Stimulated activated CD8-positive, alpha-beta memory T cell treated with anti-CD3 and anti-CD28 coated beads, Interleukin-15, amount 100 ng/mL, for 1 hour (primary cell): ENCODE results near the gene SPPL3.
A peak's percentile ranks its signal among the peaks of the same experiment; 100 is the strongest.
"Not testable (repeated sequence)": the region's sequence is repeated elsewhere in the genome, so short reads cannot be mapped to it uniquely, and the experiment has no call there.

ENCODE experiments used
- DNase-seq: peaks from one replicate; pipeline ENCODE4 v3.0.0-alpha.2; 2020; ENCODE audit warnings: low read depth

Gene SPPL3

GRCh38 chr12:120920178-120920577 is 16.0 kb upstream of the SPPL3 start:
- DNase-seq = no peak

GRCh38 chr12:120917748-120918147 is 13.6 kb upstream of the SPPL3 start:
- no peak for DNase-seq

GRCh38 chr12:120916561-120916960 is 12.4 kb upstream of the SPPL3 start:
- DNase-seq = no peak

DNA sequence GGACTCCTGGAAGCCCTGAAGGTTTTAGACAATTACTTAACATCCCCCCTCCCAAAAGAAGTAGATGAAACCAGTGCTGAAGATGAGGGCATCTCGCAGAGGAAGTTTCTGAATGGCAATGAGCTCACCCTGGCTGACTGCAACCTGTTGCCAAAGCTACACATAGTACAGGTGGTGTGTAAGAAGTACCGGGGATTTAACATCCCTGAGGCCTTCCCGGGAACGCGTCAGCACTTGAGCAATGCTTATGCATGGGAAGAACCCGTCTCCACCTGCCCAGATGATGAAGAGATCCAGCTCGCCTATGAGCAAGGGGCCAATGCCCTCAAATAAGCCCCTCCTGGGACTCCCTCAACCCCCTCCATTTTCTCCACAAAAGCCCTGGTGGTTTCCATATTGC is 10.6 kb upstream of the SPPL3 start:
- no peak for DNase-seq

DNA sequence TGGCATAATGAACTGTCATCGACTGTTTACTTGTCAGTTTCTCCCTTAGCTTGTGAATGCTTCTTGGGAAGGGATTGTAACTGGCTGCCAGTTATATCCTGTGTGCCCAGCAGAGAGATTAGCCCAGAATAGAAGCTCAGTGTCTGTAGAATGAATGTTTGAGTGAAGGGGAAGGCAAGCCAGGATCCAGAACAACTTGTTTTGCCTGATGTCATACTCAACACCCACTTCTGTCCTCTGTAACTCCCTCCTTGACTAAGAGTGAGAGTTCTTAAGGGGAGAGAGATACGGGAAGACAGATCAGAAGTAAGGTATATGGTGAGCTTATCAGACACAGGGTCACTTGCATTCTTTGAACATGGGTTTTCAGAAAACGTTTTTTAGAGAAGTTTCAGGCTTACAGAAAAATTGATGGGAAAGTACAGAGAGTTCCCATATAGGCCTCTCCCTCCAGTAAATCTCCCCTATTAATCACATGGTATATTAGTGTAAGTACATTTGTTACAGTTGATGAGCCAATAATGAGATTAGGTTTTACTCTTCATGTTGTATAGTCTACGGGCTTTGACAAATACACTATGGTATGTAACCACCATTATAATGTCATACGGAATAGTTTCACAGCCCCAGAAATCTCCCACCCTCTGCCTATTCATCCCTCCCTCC is 5.6 kb upstream of the SPPL3 start:
- DNase-seq = no peak

DNA sequence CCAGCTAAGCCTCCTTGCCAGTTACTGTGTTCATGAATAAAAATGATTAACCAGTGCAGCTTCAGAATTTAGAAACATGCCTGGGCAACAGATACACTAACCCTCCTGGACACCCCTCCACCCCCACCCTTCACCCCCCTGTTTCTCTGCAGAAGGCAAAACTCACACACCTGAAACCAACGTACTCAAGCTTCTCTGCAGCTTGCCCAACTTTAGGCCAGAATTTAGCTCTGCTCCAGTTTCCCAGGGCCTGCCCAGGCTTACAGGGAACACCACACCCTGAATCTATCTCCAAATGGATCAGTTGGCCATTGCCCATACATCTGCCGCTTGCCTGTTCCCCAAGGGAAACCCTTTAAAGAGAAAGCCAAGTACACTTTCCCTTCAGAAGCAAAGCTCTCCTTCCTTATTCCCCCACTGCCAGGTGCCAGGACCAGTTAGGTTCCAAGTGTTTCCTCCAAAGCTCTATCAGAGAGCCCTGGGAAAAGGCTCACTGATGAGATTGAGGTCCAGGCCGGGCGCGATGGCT is 1.8 kb upstream of the SPPL3 start:
- DNase-seq = no peak

GRCh38 chr12:120903412-120904196 is 554 bp downstream of the SPPL3 start:
- DNase-seq = peak; percentile 24

- DNase-seq = no peak
Observed at GRCh38 chr12:120902846-120903411, 1.2 kb downstream of the SPPL3 start.

GRCh38 chr12:120901818-120902217 is 2.3 kb downstream of the SPPL3 start:
- no peak for DNase-seq

- not testable (repeated sequence) for DNase-seq
Observed at GRCh38 chr12:120901101-120901500, 3.1 kb downstream of the SPPL3 start.

- no peak for DNase-seq
Observed at GRCh38 chr12:120895532-120895931, 8.6 kb downstream of the SPPL3 start.

DNA sequence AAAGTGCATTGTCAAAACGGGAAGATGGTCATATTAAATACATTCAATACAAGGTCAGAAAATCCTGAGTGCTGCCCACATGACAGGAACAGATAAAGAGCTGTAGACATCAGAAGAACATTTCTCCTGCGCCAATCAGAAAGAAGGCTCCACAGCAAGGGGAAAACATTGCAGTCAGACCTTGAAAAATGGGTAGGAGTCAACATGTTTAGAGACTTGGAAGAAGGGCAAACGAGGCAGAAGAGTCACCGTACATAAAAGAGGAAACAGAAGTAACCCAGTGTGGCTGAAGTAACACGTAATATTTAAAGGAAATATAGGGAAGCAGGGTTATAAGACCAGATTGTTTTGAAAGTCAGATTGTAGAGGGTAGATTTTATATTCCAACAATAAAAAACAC is 11.9 kb downstream of the SPPL3 start:
- DNase-seq = no peak

DNA sequence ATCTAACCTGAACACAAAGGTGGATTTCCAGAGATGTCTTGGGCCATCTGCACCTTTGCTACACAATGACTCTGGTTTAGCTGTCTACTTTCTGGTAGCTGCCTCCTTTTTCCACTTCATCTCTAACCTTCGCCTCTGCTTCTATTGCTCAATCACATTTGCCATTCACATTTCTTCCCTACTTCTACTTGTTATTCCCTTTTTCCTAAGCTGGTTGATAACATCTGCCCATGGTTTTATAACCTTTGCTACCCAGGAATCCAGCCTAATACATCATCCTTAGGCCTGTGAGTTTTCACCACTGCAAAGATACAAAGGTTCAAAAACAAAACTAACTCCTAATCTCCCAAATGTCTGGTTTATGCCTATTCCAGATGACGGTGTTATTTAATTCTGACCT is 13.2 kb downstream of the SPPL3 start:
- DNase-seq = no peak

- no peak for DNase-seq
Observed at GRCh38 chr12:120887253-120888043, 16.7 kb downstream of the SPPL3 start.

GRCh38 chr12:120886199-120887018 is 17.7 kb downstream of the SPPL3 start:
- DNase-seq = no peak

DNA sequence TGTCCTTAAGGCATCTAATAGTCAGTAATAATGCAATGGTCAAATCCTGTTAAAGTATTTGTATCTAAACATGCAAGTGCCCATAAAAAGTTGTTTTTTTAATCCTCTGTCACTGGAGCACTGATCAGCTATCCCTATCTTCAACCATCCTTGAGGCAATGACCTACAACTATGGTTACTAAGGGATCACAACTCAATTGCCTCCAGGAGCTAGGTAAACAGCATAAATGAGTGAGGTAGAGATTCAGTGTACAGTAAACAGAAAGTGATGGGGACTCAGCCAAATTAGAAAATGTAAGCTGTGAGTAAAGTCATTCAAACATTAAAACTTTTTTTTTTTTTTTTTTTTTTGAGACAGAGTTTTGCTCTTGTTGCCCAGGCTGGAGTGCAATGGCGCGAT is 18.6 kb downstream of the SPPL3 start:
- DNase-seq = no peak

- no peak for DNase-seq
Observed at GRCh38 chr12:120884644-120885043, 19.5 kb downstream of the SPPL3 start.

DNA sequence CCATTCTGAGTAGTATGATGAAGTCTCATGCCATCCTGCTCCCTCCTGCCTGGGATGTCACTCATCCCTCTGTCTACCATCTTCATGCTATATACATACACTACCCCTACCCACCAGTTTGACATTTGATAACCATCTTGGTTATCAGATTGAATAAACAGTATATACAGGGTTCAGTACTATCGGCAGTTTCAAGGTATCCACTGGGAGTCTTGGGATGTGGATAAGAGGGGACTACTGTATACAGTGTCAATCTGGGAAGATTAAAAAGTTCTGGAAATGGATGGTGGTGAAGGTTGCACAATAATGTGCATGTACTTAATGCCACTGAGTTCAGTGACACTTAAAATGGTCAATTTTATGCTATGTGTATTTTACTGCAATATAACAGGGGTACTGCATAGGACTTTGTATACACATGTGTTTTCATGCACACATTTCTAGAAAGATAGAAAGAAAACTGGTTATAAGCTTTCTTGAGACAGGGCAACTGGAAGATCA is 22.1 kb downstream of the SPPL3 start:
- DNase-seq = no peak

DNA sequence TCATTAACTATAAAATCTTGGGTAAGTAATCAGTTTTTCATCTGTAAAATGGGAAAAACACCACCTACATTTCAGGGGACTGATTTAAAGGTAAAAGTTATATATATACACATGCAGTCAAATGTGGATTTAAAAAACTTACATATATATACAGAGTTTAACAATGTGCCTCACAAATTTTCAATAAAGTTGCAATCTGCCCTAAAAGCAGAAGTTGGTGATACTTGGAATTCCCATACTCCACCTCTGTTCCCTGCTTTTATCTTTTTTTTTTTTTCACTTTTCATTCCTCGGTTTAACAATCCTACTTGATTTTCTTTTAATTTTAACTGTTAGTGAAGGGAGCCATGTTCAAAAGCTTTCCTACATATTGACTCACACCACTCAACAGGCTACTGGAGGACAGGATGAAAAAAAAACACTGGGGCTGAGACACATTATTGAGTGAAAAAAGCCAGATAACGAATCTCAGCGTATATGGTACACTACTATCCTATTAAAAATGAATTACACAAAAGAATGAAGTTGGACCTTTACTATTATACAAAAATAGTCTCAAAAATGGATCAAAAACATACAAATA is 24.3 kb downstream of the SPPL3 start:
- no peak for DNase-seq

DNA sequence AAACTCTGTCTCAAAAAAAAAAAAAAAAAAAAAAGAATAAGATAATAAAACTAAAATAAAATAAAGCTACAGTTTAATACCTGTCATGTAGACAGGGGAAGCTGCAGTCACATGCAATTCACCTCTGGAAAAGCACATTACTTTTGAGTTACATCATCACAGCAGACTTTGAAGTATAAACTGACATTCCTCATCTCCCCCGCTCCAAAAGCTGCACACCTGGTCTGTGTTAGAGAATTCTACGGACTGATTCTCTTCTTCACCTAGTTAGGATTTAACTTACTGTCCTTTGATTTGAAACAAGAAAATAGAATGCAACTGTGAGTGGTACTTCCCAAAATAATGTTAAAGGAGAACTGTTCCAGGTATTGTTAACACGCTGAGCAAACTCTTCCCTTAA is 25.1 kb downstream of the SPPL3 start:
- no peak for DNase-seq
